Mucosa of gallbladder (tissue), 1 donor: ENCODE results near the gene TSSK2. TPM values are rescaled to one million over a fixed set of nuclear protein-coding genes. Genes with fewer than 3 reads are reported as not detected.

Source experiments
- DNase-seq: peaks from one replicate; pipeline ENCODE4 v3.0.0-alpha.2; 2020; ENCODE audit warnings: low spot score
- total RNA-seq: library from RNA; stranded (reverse); gene quantifications from one replicate; pipeline ENCODE4 v1.2.1, GENCODE V29; 2021
- donor health status: DM: no; HTN: no; CAD: no.

Gene TSSK2
- total RNA-seq, 1 donor from 2014 or later = not detected

DNA sequence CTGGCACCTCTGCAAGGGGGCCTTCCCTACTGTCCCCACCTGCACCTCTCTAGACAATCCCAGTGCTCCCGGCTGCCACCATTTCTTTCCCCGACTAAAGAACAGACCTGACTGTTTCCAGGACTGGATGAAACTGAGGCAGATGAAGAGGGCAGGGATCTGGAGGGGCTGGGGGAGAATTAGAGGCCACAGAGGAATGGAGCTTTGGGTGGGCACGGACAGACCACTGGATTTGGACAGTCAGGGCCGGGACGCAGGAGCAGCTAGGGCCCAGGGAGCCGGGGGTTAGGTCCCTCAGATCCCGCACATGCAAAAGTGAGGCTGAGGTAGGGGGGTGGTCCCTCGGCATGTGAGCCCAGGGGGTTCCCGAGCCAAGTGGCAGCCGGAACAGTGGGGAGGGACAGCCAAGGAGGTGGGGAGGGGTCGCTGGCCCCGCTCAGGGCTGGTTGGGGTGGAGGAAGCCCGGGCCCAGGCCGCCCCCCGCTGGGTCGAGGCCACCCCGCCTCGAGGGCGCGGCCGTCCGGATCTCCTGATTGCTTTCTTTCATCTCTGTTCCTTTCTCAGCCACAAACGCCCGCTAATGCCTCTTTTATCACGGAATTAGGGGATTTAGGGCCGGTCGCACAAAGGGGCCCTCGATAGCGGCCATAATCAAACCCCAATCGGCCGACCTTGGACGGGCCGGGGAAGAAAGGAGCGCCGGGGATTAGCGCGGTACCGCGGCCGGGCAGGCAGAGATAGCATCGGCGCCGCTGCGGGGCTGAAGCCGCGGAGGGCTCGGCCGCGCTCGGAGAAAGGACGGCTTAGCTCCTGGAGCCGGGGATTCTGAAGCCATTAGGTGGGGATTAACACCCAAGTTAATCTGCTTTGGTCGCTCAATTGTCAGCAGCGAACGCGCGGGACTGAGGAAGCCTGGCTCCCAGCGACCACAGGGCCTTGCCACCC, 38.2 kb downstream of the TSSK2 start:
- DNase-seq = no peak

DNA sequence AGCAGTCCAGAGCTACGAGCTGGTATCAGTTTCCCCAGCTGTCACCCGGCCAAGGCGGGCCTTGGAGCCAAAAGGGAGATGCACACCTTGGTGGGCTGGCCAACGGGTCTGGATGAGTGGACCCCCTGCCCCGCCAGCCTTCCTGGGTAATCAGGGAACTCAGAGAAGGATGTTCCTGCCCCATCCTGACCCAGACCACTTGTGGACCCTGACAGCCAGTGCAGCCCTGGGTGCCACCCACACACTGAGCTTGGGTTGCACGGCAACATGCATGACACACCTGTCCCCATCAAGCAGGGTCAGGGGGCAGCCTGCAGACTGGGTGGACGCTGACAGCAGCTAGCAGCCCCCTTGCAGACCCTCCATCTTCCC, 38.8 kb downstream of the TSSK2 start:
- no peak for DNase-seq

DNA sequence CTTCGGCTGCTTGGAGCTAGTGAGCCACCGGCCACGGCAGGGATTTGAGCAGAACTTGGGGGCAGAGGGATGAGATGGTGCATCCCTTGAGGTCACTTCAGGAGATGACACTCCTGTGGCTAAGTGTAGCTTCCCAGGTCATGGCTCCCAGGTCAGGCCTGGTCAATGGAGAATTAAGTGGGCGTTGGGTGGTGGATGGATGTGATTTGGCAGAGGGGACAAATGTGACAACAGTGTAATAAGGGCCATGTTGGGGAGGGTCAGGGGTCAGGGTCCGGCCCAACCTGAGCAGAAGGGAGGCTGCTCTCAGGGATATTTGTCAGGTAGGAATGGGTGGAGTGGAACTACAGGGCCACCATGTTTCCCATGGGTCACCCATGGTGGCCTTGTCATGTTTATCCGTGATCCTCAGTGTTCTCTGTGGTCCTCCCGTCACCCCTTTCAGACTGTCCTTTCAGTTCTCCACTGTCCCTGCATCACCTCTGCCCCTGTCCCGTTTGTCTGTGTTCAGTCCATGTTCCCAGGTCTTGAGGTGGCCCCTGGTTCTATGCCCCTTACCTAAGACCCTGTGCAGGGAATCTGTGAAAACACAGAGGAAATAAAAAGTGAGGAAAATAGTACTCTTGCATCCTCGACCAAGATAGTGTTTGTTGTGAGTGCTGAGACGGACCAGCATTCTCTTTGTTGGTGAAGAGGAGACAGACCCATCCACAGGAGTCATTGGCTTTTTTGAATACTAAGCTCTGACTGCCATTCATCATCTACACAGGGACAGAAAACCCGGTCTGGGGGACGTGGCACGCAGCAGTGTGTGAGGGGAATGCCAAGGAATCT, 41.3 kb downstream of the TSSK2 start:
- no peak for DNase-seq

DNA sequence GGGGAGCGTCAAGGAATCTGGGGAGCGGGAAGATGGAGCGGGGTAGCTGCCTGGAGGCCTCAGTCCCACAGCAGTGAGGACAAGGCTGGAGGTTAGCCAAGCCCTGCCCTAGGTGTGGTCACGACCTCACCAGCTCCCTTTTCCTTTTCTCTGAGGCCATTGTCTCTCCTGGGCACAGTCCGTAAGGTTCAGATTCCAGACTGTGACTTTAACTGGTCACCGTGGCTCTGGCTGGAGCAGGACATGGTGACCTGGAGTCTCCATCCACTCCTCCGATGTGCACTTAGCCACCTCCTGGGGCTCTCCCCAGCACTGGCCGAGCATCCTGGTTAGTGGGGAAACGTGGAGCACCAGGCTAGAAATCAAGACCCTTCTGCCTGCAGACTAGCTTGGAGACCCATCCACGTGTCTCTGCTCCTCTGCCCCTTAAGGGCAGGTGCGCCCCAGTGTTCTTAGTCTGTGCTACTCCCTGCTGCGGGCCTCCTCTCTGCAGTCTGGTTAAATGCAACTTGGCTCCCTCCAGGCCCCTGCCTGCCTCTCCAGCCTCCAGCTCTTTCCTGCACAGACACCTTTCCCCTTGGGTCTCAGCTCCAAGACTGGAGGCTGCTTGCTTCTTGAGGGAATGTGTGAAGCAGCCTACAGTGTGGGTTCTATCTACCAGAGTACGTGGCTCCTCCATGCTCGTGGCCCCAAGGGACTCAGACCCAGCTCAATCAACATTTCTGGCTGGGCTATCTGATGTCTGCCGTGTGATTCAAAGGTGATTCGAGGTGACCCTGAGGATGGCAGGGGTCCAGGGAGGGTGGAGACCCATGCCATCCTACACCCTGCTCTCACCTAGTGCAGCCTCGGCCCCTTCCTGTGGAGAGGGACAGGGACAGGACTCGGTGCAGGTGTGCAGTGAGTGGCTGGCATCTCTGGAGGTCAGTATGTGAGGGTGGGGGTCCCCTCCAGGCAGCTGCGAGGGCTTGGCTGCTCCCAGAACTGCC, 42.2 kb downstream of the TSSK2 start:
- no peak for DNase-seq

DNA sequence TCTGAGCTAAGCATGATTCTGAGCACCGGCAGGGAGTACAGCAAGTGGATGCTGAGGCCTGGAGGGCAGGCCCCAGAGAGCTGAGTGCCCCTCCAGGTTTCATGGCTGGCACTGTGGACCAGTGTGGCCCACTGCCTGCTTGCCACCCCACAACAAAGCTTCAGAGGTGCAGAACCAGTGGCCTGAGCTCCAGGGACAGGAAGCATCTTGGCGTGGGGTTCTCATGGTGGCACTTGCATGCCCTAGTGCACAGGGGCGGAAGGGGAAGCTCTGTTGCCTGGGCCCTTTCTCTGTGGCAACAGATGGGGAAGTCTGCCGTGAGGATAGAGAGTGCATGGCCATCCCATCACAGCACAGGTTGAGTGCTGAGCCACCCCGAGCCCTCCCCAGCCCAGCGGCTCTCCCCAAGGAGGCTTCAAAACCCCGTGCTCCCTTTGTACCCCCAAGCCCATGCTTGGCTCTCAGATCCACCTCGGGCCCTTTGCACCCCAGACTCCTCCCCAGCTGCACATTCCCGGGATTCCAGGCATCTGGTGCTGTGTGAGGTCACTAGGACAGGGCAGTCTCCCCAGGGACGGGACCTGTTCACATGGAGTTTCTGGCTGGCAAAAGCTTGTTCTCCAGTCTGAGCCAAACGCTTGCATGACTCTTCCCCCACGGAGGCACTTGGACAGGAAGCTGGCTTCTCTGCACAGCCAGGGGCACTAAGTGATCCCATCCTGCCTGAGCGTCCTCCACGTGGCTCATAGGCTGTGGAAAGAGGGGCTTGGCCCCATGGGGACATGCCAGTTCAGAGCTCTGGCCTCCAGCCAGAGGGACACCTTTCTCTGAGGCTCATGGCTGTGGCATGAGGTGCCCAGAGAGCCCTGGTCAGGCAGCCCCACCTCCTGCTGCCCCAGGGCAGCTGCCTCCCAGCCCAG, 43.3 kb downstream of the TSSK2 start:
- no peak for DNase-seq

DNA sequence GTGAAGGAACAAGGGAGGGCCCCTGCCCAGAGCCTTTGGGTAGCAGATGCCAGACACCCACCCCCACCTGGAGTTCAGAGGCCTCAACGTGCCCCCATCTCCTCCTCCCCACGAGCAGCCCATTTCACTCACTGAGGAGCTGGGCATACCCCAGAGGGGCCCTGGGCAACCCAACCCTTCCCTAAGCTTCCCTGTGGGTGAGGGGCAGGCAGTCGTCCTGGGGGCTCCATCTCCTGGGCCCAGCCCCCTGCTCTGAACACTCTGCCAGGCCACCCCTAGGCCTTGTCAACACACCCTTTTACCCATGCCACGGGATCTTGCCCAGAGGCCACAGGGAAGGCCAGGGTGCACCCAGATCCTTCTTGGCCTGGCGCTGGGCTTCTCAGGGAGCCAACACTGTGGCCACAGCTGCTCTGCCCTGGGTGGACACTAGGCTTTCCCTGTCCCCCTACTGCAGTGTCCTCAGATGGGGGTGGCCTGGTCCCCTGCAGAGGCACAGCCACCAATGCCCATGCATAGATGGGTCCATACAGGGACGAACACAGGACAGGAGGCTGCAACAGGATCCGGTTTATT, 44.0 kb downstream of the TSSK2 start:
- DNase-seq = no peak

DNA sequence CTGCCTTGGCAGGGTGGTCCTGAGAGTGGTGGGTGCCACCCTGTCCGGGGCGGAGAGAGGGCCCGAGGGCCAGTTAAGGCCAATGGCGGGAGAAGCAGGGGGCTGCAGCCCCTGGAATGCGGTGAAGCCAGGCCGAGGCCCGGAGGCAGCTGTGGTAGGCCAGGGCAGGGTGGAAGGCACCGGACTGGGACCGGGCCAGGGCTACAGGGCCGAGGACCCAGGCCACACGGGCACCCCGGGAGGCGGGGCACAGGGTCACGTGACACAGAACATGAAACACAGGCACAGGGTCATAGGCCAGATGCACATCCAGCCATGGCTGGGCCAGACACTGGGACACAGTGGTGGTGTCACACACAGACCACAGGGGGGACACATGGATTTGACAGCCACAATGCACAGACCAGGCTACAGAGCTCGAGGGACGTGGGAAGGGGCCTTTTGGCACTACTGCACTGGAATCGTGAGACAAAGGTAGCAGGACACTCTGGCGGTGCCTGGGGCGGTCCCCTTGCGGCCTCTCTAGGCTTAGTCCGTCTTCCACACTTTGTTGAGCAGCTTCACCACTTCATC, 44.6 kb downstream of the TSSK2 start:
- no peak for DNase-seq

DNA sequence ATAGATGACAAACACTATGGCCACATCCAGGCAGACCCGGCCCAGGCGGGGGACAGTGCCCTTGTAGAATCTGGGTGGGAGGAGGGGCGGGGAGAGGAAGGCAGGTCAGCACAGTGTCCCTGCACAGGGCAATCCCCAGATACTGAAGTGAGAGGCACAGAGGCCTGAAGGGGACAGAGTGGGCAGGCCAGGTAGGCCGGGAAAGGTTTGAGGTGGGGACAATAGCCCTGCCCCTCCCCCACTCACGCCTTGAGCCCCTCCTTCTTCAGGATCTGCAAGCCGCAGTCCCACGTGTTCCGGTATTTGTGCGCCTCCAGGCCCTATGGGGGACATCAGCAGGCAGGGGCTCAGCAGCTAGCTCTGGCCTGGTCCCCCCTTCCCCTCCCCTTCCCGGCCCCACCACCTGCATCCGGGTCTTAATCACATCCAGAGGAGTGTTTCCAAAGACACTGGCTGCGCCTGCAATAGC, 45.1 kb downstream of the TSSK2 start:
- no peak for DNase-seq

DNA sequence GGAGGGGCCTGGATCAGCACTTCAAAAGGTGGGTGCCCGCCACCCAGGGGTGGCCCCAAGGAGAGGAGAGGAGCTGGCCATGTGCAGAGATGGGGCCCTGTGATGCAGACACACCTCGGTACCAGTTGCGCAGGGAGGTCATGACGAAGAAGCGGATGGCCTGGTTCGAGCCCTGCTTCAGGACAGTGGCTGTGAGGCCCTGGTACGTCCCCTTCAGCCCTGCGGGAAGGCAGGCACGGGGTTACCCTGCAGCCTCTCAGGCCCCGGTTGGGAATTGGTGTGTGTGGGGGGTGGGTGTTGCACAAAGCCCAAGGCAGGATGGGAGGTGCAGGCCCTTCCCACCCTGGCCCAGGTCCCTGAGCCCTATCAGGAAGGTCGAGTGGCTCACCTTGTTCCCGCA, 45.6 kb downstream of the TSSK2 start:
- no peak for DNase-seq

DNA sequence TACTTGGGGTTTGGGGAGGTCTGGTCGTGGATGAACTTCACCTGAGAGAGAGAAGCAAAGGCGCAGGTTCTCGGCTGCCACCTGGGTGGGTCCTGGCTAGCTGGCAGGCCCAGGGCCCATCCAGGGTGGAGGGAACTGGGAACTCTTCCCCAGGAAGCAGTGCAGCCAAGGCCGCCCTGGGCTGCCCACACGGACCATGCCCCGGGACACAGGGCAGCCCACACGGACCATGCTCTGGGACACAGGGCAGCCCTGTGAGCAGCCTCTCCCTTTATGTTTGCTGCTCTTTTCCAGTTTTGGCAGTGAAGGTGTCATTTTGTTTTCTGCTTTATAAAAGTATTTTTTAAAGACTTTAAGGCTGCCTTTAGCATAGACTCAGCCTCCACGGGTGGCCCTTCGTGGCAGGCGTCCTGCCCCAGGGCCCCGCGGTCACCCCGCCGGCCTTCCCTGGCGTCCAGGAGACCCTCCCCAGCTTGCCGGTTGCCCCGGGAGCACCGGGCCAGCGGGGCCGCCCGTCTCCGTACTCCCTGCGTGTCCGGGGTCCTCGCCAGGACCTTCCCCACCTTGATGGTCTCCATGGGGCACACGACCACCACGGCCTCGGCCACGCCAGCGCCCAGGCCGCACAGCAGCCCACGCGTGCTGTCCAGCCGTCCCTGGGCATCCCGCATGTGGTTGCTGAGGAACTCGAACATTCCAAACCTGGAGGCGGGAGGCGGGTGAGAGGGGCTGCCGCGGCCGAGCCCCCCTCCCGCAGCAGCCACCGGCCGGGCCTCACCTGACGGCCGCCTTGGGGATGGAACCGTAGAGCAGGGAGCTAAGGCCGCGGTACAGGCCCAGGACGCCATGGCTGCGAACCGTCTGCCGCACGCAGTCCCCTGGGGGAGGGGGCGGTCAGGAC, 46.3 kb downstream of the TSSK2 start:
- no peak for DNase-seq

DNA sequence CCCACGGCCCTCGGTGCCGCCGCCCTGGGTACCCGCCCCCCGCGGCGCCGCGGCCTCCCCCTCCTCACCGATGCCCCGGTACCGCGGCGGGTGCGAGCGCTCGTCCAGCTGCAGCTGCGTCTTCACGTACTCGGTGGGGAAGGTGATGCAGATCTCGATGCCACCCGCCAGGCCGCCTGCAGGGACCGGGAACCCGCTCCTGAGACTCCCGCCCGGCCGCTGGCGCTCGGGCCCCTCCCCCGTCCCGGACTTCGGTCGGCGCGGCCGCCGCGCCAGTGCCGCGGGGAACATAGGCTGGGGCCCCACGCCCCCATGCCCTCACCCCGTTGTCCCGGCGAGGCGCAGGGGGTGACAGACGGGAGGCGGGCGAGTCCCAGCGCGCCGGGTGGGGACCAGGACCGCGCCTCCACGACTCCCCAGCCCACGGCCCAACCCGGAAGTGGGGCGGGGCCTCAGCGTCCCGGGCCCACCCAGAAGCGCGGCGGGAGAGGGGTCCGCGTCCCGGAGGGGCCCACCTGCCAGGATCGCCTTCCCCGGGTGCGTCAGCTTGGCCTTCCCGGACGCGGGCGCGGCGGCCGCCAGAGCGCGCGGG, 47.1 kb downstream of the TSSK2 start:
- peak; percentile 27 for DNase-seq

DNA sequence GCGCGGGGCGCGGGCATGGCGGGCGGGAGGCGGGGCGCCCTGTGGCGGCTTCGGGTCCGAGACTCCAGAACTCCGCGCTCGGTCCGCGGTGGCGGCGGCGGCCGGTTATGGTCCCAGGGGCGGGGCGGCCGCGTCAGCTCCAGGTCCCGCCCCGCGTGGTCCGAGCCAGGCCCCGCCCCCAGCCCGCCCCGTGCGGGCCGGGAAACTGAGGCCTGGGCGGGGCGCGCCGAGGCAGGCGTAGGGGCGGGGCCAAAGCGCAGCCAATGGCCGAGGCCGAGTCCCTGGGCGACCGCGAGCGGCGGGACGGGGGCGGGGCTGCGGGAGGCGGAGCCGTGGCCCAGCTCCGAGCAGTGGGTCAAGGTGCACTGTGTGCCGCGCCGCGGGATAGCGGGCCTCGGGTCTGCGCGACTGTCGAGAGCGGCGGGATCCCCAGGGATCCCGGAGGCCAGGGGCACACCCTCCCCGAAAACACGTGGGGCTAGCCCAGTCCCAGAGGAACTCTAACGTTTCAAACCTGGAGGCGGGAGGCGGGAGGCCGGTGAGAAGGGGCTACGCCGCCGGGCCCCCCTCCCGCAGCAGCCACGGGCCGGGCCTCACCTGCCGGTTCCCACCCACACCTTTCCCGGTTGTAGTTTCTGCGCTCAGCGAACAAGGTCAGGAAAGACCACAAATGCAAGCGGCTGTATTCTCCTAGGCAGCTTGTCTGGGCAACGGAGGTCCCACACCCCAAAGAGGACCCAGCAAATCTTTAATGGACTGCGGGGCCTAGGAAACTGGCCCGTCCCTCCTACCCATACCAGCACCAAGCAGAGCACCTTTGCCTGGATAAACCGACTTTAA, 47.8 kb downstream of the TSSK2 start, which contains the start of gene SLC25A1:
Gene SLC25A1, minus strand, starts transcription at position 80 of the 840 bp plus-strand sequence. Its CDS starts 63 bp downstream, at position 17.
- DNase-seq = peak; percentile 94

DNA sequence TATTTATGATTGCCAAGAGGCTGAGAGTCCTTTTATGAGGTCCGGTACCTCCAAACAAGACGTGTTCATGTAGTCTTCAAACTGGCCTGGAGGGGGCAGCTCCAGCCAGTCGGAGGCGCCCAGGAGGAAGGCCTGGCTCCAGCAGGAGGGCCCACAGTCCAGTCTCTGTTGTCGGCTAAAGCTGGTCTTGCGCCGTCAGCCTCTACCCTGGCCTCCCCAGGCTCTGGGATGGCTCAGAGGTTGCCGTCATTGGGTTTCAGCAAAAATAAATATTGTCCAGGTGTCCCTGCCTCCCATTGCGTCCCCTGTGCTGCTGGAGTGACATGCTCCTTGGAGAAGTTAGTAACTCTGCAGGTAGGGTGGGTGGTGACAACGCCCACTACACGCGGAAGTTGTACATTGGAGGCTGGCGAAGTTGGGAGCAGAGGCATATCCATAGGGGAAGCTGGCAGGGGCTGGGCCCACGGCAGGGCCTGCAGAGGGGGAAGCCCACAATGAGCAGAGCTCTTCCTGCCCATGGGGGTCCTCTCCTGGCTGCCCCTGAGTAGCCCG, 48.5 kb downstream of the TSSK2 start:
- peak; percentile 82 for DNase-seq

DNA sequence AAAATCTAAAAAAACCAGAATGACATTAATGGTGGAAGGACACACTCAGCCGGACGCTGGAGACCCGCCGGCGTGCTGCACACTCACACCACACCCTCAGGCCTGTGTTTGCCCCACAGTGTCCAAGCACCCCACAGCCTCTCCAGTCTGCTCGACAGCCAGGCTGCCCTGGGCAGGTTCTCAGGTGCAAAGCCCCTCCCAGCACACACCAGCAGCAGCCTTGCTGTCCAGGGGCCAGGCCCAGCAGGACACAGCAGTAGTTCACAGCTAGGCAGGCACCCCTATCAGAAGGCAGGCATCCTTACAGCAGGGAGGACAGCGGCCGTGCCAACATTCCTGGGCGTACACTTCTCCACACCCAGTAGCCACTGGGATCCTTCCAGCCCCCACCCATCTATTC, 49.1 kb downstream of the TSSK2 start:
- no peak for DNase-seq

DNA sequence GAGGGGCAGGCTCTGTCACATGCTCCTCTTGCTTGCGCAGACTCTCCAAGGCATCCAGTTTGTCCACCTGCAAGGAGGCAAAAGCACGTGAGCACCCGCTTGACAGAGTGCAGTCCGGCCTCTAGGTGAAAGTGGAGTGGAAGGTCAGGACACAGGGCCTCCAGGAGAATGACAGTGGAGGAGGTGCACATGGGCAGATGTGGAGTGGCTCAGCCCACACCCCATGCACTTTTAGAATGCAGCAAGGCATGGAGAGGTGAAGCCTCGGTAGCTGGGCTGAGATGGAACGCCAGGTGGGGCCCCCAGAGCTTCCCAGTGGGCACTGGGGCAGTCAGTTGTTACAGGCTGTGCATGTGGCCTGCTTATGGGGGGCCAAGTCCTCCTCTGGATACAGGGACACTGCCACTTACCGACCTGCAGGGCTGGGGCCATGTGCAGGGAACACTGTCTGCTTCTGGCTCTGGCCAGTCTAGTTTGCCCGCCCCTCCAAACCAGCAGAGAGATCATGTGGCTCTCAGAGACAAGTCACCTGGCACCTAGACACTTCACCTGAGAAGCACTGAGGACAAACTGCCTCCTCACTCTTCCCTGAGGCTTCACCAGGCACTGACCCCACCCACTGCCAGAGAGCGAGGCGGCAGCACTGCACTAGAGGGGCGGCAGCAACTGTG, 49.8 kb downstream of the TSSK2 start:
- no peak for DNase-seq

DNA sequence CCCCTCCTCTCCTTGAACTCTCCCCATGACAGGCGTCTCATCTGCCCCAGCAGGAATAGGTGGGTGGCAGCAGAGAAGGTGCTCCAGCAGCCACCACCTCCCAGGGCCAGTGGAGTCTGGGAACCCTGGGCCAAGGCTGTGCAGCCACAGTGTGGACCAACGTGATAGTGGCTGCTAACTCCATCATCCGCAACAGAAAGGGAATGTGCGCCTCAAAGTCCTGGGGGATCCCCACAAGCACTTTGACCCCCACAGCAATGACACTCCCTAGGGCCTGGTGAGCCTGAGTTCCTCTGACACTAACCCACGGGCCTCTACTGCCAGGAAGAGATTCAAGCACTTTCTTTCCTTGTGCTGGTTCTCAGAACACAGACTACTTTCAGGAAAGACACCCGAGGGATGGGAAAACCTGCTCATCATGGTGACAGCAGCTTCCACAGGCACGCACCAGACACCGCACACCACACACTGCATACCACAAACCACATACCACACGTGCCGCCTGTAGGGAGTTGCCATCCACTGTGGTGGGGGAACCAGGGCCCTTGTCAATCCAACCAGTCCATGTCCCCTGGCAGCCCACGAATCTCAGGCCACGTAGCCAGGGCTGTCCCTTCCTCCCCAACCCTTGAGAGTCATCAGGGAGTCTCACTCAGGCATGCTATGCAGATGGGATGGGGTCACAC, 50.8 kb downstream of the TSSK2 start:
- no peak for DNase-seq
